ENCODE data around the gene NRAS. TPM values are rescaled to one million over a fixed set of nuclear protein-coding genes. Genes with fewer than 3 reads are reported as not detected.

The NRAS gene
- total RNA-seq, 1 donor from 2014 or later = 25.1 TPM

GRCh38 chr1:114740331-114740730 lies 23.8 kb upstream of the NRAS start:
- Histone ChIP-seq H3K27me3 (ENCODE audit: low read depth) (no peaks in the 10 kb centered on the region), H3K4me1 (no peaks in the 10 kb centered on the region), H3K36me3 (peaks cover 89% of the 10 kb centered on the region), H3K9me3 (no peaks in the 10 kb centered on the region), H3K4me3 (no peak overlapping the region), H3K27ac (no peak overlapping the region)
- intact Hi-C loops (cut with DNase I) = no loop called here
- no peak for TF ChIP-seq CTCF (IDR thresholded peaks at IDR 0.05)
- no peak for ATAC-seq
- DNase-seq = no peak

GRCh38 chr1:114737314-114737849 lies 20.8 kb upstream of the NRAS start:
- intact Hi-C loops (cut with DNase I) = no loop called here
- TF ChIP-seq CTCF (IDR thresholded peaks at IDR 0.05) = no peak
- ATAC-seq (no peak), DNase-seq (no peak)
- no peak overlapping the region for H3K27ac ChIP-seq
- no peaks in the 10 kb centered on the region for H3K4me1 ChIP-seq
- H3K9me3 ChIP-seq = no peaks in the 10 kb centered on the region
- no peak overlapping the region for H3K4me3 ChIP-seq
- no peaks in the 10 kb centered on the region for H3K27me3 ChIP-seq (ENCODE audit: low read depth)
- H3K36me3 ChIP-seq = peaks cover 96% of the 10 kb centered on the region

GRCh38 chr1:114735479-114735878 lies 18.9 kb upstream of the NRAS start:
- peaks cover 99% of the 10 kb centered on the region for H3K36me3 ChIP-seq
- TF ChIP-seq CTCF (IDR thresholded peaks at IDR 0.05) = no peak
- no peak overlapping the region for H3K27ac ChIP-seq
- no peaks in the 10 kb centered on the region for H3K9me3 ChIP-seq
- intact Hi-C loops (cut with DNase I) = no loop called here
- no peaks in the 10 kb centered on the region for H3K4me1 ChIP-seq
- H3K4me3 ChIP-seq = no peak overlapping the region
- ATAC-seq (no peak), DNase-seq (no peak)
- no peaks in the 10 kb centered on the region for H3K27me3 ChIP-seq (ENCODE audit: low read depth)

GRCh38 chr1:114729782-114730181 lies 13.2 kb upstream of the NRAS start:
- no peak for ATAC-seq
- H3K36me3 ChIP-seq = peaks cover 100% of the 10 kb centered on the region
- intact Hi-C loops (cut with DNase I) = no loop called here
- no peaks in the 10 kb centered on the region for H3K4me1 ChIP-seq
- DNase-seq = no peak
- no peaks in the 10 kb centered on the region for H3K9me3 ChIP-seq
- H3K4me3 ChIP-seq = no peak overlapping the region
- H3K27ac ChIP-seq = no peak overlapping the region
- H3K27me3 ChIP-seq (ENCODE audit: low read depth) = no peaks in the 10 kb centered on the region
- no peak for TF ChIP-seq CTCF (IDR thresholded peaks at IDR 0.05)

- no peaks in the 10 kb centered on the region for H3K27me3 ChIP-seq (ENCODE audit: low read depth)
- no peak overlapping the region for H3K27ac ChIP-seq
- ATAC-seq (no peak), DNase-seq (no peak)
- intact Hi-C loops (cut with DNase I) = no loop called here
- no peak overlapping the region for H3K4me3 ChIP-seq
- no peak for TF ChIP-seq CTCF (IDR thresholded peaks at IDR 0.05)
- no peaks in the 10 kb centered on the region for H3K4me1 ChIP-seq
- H3K9me3 ChIP-seq = no peaks in the 10 kb centered on the region
- peaks cover 100% of the 10 kb centered on the region for H3K36me3 ChIP-seq
Measured at GRCh38 chr1:114728553-114728952, 12.0 kb upstream of the NRAS start.

- H3K9me3 ChIP-seq = no peaks in the 10 kb centered on the region
- no peak for TF ChIP-seq CTCF (IDR thresholded peaks at IDR 0.05)
- H3K4me3 ChIP-seq = no peak overlapping the region
- H3K36me3 ChIP-seq = peaks cover 100% of the 10 kb centered on the region
- H3K27me3 ChIP-seq (ENCODE audit: low read depth) = no peaks in the 10 kb centered on the region
- intact Hi-C loops (cut with DNase I) = no loop called here
- no peak for DNase-seq
- no peak overlapping the region for H3K27ac ChIP-seq
- ATAC-seq = no peak
- H3K4me1 ChIP-seq = no peaks in the 10 kb centered on the region
Measured at GRCh38 chr1:114725230-114725629, 8.7 kb upstream of the NRAS start.
